ENCODE measurements around the gene TAS1R2. TPM values are rescaled to one million over a fixed set of nuclear protein-coding genes. Genes with fewer than 3 reads are reported as not detected.

TAS1R2 gene
- total RNA-seq, 1 donor from 2014 or later = not detected

DNA sequence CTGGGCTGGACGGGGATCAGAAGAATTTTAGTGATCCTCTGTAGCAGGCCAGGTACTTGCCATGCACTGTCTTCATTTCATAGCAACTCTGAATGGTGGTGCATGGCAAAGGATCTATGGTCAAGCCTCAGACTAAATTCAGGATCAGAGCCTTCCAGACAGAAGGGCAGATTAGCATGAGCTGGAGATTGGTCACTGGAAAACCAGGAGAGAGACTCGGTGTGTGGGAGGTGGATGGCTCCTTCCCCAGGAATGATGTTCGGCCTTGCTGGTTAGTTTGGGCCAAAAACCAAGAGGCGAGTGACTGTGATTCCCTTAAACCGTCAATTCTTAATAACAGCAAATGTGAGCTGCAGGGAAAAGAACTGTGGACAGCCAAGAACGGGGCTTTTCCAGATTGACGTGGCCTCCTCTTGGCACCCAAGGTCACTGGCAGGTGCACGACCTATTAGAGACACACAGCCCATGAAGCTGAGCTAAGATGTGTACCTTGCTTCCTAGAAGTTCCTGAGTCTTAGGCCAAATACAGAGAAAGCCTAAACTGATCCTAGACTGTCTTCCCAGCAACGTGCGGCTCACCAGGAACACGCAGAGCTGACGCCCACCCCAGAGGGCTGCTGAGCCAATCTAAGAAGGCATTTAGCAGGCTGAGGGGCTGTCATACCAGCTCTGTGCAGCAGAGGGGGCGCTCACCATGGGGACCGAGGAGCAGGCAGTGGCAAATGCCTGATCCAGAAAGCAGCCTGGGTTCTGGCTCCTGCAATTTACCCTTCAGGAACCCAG, 24.4 kb upstream of the TAS1R2 start:
- H3K9me3 Mint-ChIP-seq = no peaks in the 10 kb centered on the region
- H4K20me1 ChIP-seq (ENCODE audit: low read depth) = peaks cover 3% of the 10 kb centered on the region
- H3K27me3 Mint-ChIP-seq (ENCODE audit: insufficient read depth, low read depth) = peaks cover 2% of the 10 kb centered on the region
- H3K27ac ChIP-seq = no peak overlapping the region
- no peaks in the 10 kb centered on the region for H3K36me3 ChIP-seq
- no peak overlapping the region for H3K27ac Mint-ChIP-seq
- no peak overlapping the region for H3K9ac ChIP-seq
- H2AFZ ChIP-seq (replicated peaks) = no peak overlapping the region
- no peak overlapping the region for H3K4me3 ChIP-seq
- no peak for TF ChIP-seq EZH2phosphoT487 (IDR thresholded peaks at IDR 0.05)
- TF ChIP-seq, protein P1, sequence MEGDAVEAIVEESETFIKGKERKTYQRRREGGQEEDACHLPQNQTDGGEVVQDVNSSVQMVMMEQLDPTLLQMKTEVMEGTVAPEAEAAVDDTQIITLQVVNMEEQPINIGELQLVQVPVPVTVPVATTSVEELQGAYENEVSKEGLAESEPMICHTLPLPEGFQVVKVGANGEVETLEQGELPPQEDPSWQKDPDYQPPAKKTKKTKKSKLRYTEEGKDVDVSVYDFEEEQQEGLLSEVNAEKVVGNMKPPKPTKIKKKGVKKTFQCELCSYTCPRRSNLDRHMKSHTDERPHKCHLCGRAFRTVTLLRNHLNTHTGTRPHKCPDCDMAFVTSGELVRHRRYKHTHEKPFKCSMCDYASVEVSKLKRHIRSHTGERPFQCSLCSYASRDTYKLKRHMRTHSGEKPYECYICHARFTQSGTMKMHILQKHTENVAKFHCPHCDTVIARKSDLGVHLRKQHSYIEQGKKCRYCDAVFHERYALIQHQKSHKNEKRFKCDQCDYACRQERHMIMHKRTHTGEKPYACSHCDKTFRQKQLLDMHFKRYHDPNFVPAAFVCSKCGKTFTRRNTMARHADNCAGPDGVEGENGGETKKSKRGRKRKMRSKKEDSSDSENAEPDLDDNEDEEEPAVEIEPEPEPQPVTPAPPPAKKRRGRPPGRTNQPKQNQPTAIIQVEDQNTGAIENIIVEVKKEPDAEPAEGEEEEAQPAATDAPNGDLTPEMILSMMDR (IDR thresholded peaks at IDR 0.05) = peak; percentile 85
- H3K79me2 ChIP-seq (ENCODE audit: low read depth) = no peaks in the 10 kb centered on the region
- no peaks in the 10 kb centered on the region for H3F3A ChIP-seq (ENCODE audit: low read depth)
- H3K4me1 ChIP-seq = peaks cover 3% of the 10 kb centered on the region
- no peak overlapping the region for H3K4me3 Mint-ChIP-seq
- no peak overlapping the region for H3K4me2 ChIP-seq
- H3K4me1 Mint-ChIP-seq = no peaks in the 10 kb centered on the region
- H3K9me3 ChIP-seq (ENCODE audit: low read depth) = no peaks in the 10 kb centered on the region
- no peaks in the 10 kb centered on the region for H3K27me3 ChIP-seq
- DNase-seq (ENCODE audit: low spot score) = peak; percentile 83
- no peaks in the 10 kb centered on the region for H3K36me3 Mint-ChIP-seq

DNA sequence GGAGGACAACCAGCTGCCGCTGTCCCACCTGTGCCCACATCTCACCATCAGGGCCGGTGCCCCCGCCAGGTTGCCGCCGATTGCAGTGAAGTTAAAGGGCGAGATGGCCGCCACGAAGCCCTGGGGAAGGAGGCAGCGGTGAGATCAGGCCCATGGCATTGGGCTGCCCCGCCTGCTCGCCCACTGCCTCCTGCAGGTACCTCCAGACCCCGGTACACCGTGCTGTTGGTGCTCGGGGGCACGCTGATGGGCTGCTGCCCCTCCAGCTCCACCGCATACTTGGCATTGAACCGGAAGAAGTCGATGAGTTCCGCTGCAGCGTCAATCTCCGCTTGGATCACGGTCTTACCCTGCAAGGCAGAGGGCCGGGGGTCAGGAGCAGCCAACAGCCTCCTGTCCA, 23.6 kb upstream of the TAS1R2 start:
- TF ChIP-seq EZH2 (IDR thresholded peaks at IDR 0.05) (no peak), EZH2phosphoT487 (IDR thresholded peaks at IDR 0.05) (no peak)
- TF ChIP-seq, protein P1 (IDR thresholded peaks at IDR 0.05) = no peak
- H3K4me3 Mint-ChIP-seq = no peak overlapping the region
- Histone ChIP-seq H3K4me2 (no peak overlapping the region), H3K4me1 (peaks cover 3% of the 10 kb centered on the region), H3K9me3 (ENCODE audit: low read depth) (no peaks in the 10 kb centered on the region), H3F3A (ENCODE audit: low read depth) (no peaks in the 10 kb centered on the region), H3K36me3 (no peaks in the 10 kb centered on the region), H3K4me3 (no peak overlapping the region), H3K27me3 (no peaks in the 10 kb centered on the region), H2AFZ (replicated peaks) (no peak overlapping the region), H4K20me1 (ENCODE audit: low read depth) (peaks cover 3% of the 10 kb centered on the region), H3K9ac (no peak overlapping the region), H3K79me2 (ENCODE audit: low read depth) (no peaks in the 10 kb centered on the region), H3K27ac (no peak overlapping the region)
- H3K27me3 Mint-ChIP-seq (ENCODE audit: insufficient read depth, low read depth) = peaks cover 2% of the 10 kb centered on the region
- DNase-seq (ENCODE audit: low spot score) = no peak
- no peaks in the 10 kb centered on the region for H3K4me1 Mint-ChIP-seq
- no peaks in the 10 kb centered on the region for H3K9me3 Mint-ChIP-seq
- no peaks in the 10 kb centered on the region for H3K36me3 Mint-ChIP-seq
- H3K27ac Mint-ChIP-seq = no peak overlapping the region

DNA sequence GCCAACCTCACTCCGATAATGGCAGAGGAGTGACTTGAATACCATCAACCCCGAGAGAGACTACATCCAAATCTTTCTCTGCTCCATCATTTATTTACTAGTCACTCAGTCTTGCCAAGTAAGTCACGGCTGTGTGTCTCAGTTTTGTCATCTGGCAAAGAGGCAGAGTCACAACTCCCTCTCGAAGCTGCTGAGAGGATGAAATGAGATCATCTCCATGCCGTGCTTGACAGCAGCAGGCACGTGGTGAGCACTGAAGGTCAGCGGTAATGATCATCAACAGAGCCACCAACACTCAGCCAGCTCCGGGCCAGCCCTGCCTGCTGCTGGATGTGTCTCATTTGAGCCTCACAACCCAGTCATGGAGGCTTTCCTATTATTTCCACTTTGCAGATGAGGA, 23.0 kb upstream of the TAS1R2 start:
- Histone ChIP-seq H3K4me3 (no peak overlapping the region), H3K9ac (no peak overlapping the region), H3K79me2 (ENCODE audit: low read depth) (no peaks in the 10 kb centered on the region), H2AFZ (replicated peaks) (no peak overlapping the region), H3F3A (ENCODE audit: low read depth) (no peaks in the 10 kb centered on the region), H3K27me3 (no peaks in the 10 kb centered on the region), H3K4me1 (peaks cover 3% of the 10 kb centered on the region), H3K27ac (no peak overlapping the region), H4K20me1 (ENCODE audit: low read depth) (peaks cover 3% of the 10 kb centered on the region), H3K36me3 (no peaks in the 10 kb centered on the region), H3K9me3 (ENCODE audit: low read depth) (no peaks in the 10 kb centered on the region), H3K4me2 (no peak overlapping the region)
- DNase-seq (ENCODE audit: low spot score) = no peak
- Mint-ChIP-seq H3K36me3 (no peaks in the 10 kb centered on the region), H3K9me3 (no peaks in the 10 kb centered on the region), H3K27ac (no peak overlapping the region), H3K4me3 (no peak overlapping the region), H3K27me3 (ENCODE audit: insufficient read depth, low read depth) (peaks cover 2% of the 10 kb centered on the region), H3K4me1 (no peaks in the 10 kb centered on the region)
- TF ChIP-seq EZH2phosphoT487 (IDR thresholded peaks at IDR 0.05) = no peak
- TF ChIP-seq, protein P1 (IDR thresholded peaks at IDR 0.05) = no peak
- no peak for TF ChIP-seq EZH2 (IDR thresholded peaks at IDR 0.05)

Data from neural progenitor cell (in vitro differentiated cells).